Activated CD8-positive, alpha-beta memory T cell treated with anti-CD3 and anti-CD28 coated beads for 24 hours (primary cell): ENCODE measurements around the gene NFATC3.

Experiments
- DNase-seq: peaks from one replicate; pipeline ENCODE4 v3.0.0-alpha.2; 2020

Gene NFATC3

GRCh38 chr16:68073902-68074760 lies 11.0 kb upstream of the NFATC3 start:
- peak; percentile 49 for DNase-seq

DNA sequence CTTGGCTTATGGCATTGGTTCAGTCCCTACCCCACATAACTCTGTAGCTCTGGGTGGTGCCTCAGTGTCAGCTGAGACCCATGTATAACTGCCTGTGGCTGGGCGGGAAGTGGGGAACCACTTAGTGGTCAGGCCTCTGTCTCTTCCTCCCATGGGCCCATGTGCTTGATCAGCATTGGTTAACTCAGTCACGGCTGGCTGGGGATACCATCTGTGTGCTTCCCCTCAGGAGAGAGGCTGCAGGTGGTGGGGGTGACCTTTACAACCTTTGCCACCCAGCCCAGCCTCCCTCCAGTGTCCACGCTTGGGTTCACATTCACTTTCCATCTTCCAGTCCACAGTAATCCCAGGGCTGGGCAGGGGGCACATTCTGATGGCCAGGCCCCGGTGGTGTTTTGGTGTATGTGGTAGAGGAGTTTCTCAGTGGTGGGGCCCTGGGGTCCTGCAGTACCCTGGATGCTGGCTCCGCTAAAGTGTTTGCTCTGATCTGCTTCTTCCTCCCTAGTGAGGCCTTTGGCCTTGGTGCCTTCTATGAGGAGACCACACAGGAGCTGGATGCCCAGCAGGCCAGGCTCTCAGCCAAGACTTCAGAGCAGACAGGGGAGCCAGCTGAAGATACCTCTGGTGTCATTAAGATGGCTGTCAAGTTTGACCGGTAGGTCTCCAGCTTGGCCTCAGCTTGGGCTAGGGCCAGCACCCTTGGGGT lies 10.2 kb upstream of the NFATC3 start:
- DNase-seq = no peak

GRCh38 chr16:68075980-68076379 lies 9.2 kb upstream of the NFATC3 start:
- DNase-seq = no peak

GRCh38 chr16:68076560-68076959 lies 8.6 kb upstream of the NFATC3 start:
- DNase-seq = no peak

DNA sequence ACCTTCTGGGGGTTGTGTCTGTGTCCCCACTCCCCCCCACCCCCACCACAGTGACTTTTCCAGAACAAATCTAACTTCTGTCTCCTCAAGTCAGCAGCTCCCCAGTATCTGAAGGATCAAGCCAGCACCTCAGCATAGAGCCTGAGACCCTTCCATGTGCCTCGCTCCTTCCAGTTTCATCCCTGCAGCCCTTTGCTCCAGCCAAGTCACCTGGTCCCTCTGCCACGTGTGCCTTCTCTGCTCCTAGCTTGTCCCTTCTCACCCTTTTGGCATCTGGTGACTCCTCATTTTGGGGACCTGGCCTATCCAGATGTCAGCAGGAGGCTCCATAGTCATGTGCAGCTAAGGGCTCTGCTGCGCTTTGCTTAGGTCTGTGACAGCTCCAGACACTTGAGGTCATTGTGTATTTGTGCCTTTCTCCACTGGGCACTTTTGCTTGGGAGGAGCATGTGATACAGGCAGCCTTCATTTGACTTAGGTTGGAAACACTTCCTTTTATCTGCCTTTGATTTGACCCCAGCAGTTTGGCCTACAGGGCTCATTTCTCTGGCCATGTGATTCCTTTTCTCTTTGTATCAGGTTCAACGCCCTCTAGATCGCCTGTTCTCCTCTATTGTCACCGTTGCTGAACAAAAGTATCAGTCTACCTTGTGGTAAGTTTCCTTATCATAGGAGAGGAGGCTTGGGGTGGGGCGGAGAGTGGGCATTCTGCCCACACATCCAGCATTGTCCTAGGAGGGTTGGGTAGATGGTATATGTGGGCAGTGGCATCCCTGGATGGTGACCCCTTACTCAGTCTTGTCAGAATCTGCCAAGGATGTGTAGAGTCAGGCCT lies 7.1 kb upstream of the NFATC3 start:
- DNase-seq = no peak

DNA sequence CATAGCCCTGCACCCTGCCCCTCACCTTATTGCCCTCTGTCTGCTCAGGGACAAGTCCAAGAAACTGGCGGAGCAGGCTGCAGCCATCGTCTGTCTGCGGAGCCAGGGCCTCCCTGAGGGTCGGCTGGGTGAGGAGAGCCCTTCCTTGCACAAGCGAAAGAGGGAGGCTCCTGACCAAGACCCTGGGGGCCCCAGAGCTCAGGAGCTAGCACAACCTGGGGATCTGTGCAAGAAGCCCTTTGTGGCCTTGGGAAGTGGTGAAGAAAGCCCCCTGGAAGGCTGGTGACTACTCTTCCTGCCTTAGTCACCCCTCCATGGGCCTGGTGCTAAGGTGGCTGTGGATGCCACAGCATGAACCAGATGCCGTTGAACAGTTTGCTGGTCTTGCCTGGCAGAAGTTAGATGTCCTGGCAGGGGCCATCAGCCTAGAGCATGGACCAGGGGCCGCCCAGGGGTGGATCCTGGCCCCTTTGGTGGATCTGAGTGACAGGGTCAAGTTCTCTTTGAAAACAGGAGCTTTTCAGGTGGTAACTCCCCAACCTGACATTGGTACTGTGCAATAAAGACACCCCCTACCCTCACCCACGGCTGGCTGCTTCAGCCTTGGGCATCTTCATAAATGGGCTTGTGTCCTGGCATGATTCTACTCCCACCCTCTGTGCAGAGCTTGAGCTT lies 6.3 kb upstream of the NFATC3 start:
- no peak for DNase-seq

DNA sequence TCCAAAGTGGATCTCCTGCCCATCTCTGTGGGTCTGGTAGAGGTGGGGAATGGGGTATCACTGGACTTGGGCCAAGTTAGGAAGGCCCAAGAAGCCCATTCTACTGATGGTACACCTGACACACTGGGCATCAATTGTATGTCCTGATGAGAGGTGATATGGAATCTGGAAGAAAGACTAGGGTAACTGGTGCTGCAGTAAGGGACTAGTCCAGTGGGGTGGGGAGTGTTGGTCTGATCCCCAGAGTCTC lies 5.9 kb upstream of the NFATC3 start:
- no peak for DNase-seq

DNA sequence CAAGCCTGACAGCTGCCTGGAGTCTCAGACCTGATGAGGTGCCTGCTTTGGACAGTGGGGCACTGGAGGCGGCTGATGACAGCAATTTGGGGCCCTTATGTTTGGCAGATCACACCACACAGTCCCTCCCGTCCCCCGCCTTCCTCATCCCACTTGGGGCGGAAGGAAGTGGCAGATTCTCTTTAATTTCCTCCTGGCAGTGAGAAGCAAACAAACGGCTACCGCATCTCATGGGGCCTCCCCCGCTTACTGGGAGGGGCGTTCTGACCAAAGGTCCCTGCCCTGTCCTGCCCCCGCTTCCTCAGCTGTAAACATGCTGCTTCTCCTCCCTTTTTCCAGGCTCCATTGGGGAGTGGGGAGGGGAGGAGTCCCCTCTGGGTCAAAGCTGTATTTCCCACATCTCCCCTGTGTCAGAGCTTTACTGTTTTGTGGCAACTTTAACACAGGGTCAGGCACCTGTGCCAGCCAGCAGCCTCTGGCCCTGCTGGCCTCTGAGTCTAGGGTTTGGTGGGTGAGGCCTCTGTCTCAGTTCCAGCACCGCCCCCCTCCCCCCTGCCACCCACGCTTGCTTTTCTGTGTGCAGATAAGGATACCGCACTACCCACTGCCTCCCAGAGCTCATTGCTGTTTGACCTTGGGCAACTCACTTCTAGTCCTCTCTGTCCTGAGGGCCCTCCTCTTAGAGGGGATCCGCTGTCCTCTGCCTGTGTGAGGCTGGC lies 5.4 kb upstream of the NFATC3 start:
- DNase-seq = peak; percentile 87

DNA sequence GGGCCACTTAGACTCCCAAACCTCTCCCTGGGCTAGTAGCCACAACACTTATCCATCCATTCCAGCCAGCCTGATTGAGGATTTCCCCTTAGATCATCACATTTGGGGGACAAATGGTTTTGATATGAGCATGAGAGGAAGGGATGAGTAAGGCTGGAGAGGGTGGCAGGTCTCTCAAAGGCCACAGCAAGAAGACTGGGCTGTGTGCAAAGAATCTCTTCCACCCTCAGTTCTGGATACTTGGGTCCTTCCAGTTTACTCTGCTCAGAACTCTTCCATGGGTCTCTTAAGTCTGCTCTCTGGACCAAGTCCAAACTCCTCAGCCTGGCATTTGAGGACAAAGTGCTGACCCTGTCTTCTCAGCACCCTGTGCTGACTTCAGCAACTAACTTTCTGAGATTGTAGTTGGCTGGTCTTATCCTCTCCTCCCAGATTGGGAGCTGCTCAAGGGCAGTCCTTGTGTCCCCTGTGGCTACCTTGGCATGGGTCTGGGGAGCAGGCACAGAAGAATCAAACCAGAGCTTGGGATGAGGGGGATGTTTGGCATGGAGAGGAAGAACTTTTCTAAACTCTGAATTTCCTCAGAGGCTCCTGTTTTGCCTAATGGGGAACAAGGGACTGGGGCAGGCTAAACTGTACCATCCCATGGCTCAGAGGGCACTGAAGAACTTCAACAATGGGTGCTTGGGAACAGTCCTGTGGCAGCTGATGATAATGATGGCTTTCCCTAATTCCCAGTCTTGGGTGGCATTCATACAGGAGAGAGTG lies 3.1 kb upstream of the NFATC3 start:
- DNase-seq = no peak

DNA sequence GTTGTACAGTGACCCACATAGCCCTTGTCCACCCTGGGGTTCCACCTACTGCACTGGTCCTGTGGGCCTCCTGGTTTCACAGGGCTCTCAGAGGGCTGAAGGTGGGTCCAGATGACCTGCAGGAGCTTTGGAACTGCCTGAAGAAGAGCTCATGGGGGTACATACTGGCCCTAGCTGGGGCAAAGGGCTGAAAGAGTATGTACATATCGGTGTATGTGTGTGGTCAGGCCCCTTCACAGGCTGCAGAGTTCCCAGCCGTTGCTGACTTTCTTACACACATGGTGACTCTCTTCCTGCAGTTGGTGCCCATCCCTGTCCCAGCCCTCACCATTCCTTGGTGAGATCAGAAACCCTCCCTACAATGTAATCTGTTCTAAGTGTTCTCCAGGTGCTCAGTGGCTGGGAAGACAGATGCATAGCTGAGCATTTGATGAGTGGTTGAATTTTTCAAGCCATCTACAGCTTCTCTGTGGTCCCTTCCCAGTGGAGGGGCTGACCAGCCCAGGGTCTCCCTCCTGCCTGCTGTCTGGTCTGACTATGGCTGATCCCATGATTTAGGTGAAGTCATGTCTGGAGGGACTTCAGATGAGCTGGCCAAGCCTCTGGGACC lies 2.4 kb upstream of the NFATC3 start:
- DNase-seq = no peak

DNA sequence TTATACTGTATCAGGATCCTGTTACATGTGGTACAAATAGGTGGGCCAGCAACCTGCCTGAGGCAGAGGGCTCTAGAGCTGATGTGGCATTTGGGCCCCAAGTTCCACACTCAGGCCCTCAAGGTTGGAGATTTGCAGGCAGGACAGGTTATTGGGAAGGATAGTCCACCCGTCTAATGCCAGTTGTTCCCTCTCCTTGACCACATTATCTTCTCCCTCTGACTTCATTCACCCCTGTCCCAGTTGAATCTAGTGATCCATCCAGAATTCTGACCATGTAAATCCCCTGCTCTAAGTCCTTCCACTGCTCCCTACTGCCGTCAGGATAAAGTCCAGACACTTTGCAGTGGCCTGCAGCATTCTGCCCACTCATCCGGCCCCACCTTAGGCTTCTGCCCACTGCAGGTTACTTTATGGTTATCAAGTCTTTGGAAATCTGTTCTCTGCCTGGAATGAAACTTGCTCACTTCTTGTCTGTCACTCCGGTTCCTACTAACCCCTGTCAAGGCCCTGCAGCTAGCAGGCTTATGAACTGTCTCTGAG lies 1.9 kb upstream of the NFATC3 start:
- no peak for DNase-seq

DNA sequence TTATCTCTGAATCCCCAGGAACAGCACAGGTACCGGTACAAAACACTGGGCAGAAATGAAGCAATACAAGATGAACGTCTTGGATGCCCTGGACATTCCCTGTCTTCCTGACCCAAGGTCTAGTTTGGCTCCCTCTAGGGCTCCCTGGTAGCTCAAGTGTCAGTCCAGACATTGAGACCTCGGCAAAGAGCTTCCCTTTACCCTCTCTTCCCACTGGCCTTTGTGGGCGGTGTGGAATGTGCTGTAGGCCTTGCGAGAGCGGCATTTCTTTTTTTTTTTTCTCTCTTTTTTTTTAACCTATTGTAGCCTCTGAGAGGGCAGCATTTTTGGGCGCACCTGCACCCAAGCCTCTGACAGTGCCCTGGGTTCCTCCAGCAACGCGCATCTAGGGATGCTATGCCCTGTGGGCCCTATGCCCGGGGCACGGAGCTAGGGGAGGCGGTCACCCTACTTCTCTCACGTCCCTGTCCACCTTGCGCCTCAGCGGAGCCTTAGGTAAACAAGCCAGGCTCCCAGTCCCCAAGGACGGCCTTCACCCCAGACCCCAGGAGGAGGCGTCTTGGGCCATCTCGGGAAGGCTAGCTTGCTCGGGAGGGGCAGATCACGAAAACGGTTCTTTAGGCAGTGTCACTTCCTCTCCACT lies 1.2 kb upstream of the NFATC3 start:
- DNase-seq = no peak

DNA sequence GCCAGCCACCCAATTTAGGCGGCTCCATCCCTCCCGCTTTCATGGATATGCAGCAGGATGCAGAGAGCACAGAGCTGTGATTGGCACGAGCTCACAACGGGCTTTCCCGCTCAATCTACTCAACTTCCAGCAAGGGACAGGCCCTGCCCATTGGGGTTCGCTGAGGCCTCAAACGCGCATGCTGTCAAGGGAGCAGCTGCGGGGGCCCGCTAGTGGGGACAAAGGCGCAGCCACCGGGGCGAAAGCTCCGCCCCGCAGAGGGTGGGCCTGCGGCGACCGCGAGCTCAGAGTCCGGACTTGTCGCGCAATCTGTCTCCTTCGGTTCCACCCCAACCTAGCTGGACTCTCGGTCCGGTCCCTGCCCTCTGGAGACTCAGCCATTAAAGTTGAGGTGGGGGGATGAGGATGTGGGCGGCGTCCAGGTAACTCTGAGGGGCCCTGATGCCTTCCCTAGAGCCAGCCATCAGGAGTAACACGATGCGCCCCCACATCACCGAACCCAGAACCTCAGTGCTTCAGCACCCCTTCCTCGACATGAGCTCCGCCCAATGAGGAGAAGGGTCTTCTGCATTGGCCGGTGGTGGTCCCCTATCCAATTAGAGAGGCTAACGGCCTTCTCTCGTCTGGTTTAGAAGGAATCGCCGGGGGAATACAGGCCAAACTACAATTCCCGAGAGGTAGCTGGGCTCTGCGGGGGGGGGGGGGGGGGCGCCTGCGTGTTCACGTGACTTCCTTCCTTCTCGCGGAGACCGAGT lies 489 bp upstream of the NFATC3 start:
- peak; percentile 95 for DNase-seq

DNA sequence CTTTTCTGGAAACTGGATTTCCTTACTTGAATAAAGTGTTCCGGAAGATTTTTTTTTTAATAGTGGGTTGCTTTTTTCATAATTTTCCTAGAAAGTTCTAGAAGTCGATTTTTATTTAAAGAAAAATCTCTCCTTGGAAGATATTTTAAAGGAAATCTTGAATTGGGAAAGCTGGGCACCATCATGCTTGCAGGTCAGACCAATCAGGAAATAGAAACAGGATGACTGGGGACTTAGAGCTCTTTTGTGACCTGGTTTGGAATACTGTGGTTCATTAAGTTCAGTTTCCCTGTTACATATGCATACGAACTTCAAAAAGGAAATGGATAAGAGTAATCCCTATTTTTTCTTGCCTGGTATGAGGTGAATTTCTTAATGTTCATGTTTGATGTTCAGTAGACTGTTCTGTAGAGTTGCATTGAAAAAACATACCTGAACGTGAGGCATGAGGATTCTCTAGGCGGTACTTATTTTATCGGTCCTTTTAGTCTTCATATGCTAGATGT lies 1.2 kb downstream of the NFATC3 start:
- no peak for DNase-seq

DNA sequence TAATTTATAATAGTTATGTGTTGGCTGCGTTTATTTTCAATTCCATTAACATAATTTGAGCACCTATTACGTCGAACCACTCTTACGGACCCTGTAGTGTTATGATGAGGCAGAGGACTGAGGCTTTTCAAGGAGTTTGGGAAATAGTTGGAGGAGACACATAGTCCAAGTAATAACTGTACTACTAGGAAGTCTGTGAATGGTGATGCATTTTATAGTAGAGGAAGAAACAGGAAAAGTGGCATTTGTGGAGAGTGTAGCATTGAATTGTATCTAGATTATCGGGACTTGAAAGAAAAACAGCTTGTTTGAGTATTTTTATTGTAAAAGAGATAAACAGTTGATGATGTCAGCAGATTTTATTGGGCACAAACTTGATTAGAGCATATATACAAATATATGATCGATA lies 1.7 kb downstream of the NFATC3 start:
- no peak for DNase-seq

GRCh38 chr16:68087688-68088087 lies 2.5 kb downstream of the NFATC3 start:
- DNase-seq = no peak

- no peak for DNase-seq
These were observed 3.2 kb downstream of the NFATC3 start for GRCh38 chr16:68088130-68088972.

- DNase-seq = no peak
These were observed 3.9 kb downstream of the NFATC3 start for GRCh38 chr16:68089067-68089466.
